Panc1 (cell line): Measurements from ENCODE around the gene RPL26. TPM values are rescaled to one million over a fixed set of nuclear protein-coding genes. Genes with fewer than 3 reads are reported as not detected.

ENCODE experiments used
- ATAC-seq: fragments of 200-7000 bp; cut with Tn5 transposase; 2 replicates; pipeline ENCODE4 v1.9.1; 2020; ENCODE audit warnings: mild to moderate bottlenecking, moderate library complexity
- BruUV-seq: library from RNA; stranded (reverse); fragments of 400-500 nt; replicated peaks from 2 replicates; lab custom pipeline; 2021; lab: Mats Ljungman, UMichigan
- CTCF ChIA-PET: fragments of 300-600 bp; sonication (Branson Sonifier 250); formaldehyde crosslinking; loops from one replicate; lab custom pipeline; 2022; ENCODE audit warnings: antibody characterized with exemption; lab: Charles Lee
- POLR2A ChIA-PET: fragments of 300-600 bp; sonication (Branson Sonifier 250); formaldehyde crosslinking; loops from one replicate; lab custom pipeline; 2022; ENCODE audit warnings: antibody characterized with exemption; lab: Charles Lee
- DNase-seq: peaks from one replicate; pipeline ENCODE4 v3.0.0-alpha.2; 2010; ENCODE audit warnings: low read depth, low spot score
- H3K27ac ChIP-seq: 2 replicates; pipeline ENCODE4 v1.5.1; 2011; ENCODE audit warnings: mild to moderate bottlenecking, low read length, inconsistent platforms
- H3K27me3 ChIP-seq: fragments of 200-500 bp; sonication (Bioruptor generic); 2 replicates; pipeline ENCODE4 v1.6.0; 2014; ENCODE audit warnings: low read length, inconsistent platforms; ENCODE audit not compliant: control insufficient read depth, insufficient read depth
- H3K36me3 ChIP-seq: fragments of 200-500 bp; sonication (Bioruptor generic); 2 replicates; pipeline ENCODE4 v1.5.1; 2014; ENCODE audit warnings: inconsistent platforms, mild to moderate bottlenecking, low read length, moderate library complexity; ENCODE audit not compliant: control insufficient read depth, insufficient read depth
- H3K4me1 ChIP-seq: 2 replicates; pipeline ENCODE4 v1.5.1; 2011; ENCODE audit warnings: inconsistent platforms, mild to moderate bottlenecking, low read length, moderate library complexity; ENCODE audit not compliant: control insufficient read depth, insufficient read depth
- H3K4me3 ChIP-seq, 2 experiments: 2 replicates each; pipeline ENCODE4 v1.5.1; 2011 to 2012; ENCODE audit warnings: low read depth in 2 of 2, low read length in 2 of 2, mild to moderate bottlenecking in 2 of 2, inconsistent platforms in 1 of 2, moderate library complexity in 1 of 2
- H3K9me3 ChIP-seq: fragments of 200-500 bp; sonication (Bioruptor generic); 2 replicates; pipeline ENCODE4 v1.5.1; 2014; ENCODE audit warnings: low read depth, mild to moderate bottlenecking, inconsistent platforms, low read length, moderate library complexity; ENCODE audit not compliant: control insufficient read depth, insufficient read depth
- POLR2AphosphoS5 ChIP-seq: IDR thresholded peaks from 2 replicates; pipeline ENCODE4 v1.6.1; 2012; ENCODE audit warnings: mild to moderate bottlenecking, low read depth, low read length, moderate library complexity
- SIN3A ChIP-seq: IDR thresholded peaks from 2 replicates; pipeline ENCODE4 v1.6.1; 2012; ENCODE audit warnings: low read depth, mild to moderate bottlenecking, low read length, moderate library complexity, borderline replicate concordance; ENCODE audit not compliant: insufficient read depth
- TCF7L2 ChIP-seq: IDR thresholded peaks from 2 replicates; pipeline ENCODE4 v1.6.1; 2011; ENCODE audit warnings: mild to moderate bottlenecking, low read depth, low read length, inconsistent platforms
- in situ Hi-C: cut with HindIII; loops from 2 replicates; pipeline ENCODE4 v1.10.0; 2016; ENCODE audit warnings: low sequenced_read_pairs, low pct_unique_long_range_greater_than_20kb
- intact Hi-C: fragments of 100-400 bp; cut with micrococcal nuclease; formaldehyde crosslinking; loops from one replicate; pipeline ENCODE4 v1.10.0; 2022; ENCODE audit not compliant: unreplicated experiment
- total RNA-seq: library from RNA; stranded (reverse); gene quantifications from one replicate; pipeline ENCODE4 v1.2.1, GENCODE V29; 2021; ENCODE audit not compliant: unreplicated experiment
- TF ChIP-seq, protein P1 (sequence below), 2 experiments: IDR thresholded peaks; 2 replicates each; pipeline ENCODE4 v1.6.1; 2011 to 2012; ENCODE audit warnings: low read depth in 2 of 2, control low read depth in 1 of 2, low read length in 1 of 2, mild to moderate bottlenecking in 1 of 2, moderate library complexity in 1 of 2; ENCODE audit not compliant: insufficient read depth in 1 of 2
- TF ChIP-seq, protein P2 (sequence below): fragments of 450-650 bp; IDR thresholded peaks from 2 replicates; pipeline ENCODE4 v1.5.1; 2017; ENCODE audit warnings: mild to moderate bottlenecking

Gene RPL26
- total RNA-seq, 1 experiment from 2014 or later: 865 TPM

DNA sequence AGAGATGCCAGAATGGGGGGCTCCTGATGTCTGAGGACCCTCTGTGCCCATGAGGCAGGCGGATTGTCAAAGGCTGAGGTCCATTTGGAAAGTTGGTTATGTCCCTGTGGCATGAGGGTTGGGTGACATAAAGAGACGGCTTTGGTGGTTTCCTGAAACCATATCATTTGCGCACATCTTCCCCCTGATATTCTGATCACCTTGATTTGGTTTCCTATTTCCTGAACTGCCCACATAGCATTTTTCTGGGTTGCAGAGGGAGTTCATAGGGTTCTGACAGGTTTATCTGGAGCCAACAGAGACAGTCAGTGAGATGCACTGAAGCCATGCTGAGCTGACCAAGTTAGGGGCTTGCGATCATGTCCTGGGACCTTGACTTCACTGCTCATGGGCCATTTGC, 30.3 kb upstream of the RPL26 start:
- DNase-seq: no peak
- Histone ChIP-seq H3K36me3 (no peaks in the 10 kb centered on the region), H3K9me3 (no peaks in the 10 kb centered on the region), H3K4me1 (no peaks in the 10 kb centered on the region), H3K27me3 (0 out of 2 replicates have a peak, but pooled peaks cover 2% of the 10 kb centered on the region), H3K27ac (no peak overlapping the region), H3K4me3 (no peak overlapping the region)
- in situ Hi-C loops: no loop called here
- intact Hi-C loops: loop anchor here (10.0 kb wide), 1 partner anchor 331 kb away; the partner anchor contains the start of gene CCDC42
- no peak for TF ChIP-seq POLR2AphosphoS5
- no peak for TF ChIP-seq TCF7L2
- TF ChIP-seq, protein P1, sequence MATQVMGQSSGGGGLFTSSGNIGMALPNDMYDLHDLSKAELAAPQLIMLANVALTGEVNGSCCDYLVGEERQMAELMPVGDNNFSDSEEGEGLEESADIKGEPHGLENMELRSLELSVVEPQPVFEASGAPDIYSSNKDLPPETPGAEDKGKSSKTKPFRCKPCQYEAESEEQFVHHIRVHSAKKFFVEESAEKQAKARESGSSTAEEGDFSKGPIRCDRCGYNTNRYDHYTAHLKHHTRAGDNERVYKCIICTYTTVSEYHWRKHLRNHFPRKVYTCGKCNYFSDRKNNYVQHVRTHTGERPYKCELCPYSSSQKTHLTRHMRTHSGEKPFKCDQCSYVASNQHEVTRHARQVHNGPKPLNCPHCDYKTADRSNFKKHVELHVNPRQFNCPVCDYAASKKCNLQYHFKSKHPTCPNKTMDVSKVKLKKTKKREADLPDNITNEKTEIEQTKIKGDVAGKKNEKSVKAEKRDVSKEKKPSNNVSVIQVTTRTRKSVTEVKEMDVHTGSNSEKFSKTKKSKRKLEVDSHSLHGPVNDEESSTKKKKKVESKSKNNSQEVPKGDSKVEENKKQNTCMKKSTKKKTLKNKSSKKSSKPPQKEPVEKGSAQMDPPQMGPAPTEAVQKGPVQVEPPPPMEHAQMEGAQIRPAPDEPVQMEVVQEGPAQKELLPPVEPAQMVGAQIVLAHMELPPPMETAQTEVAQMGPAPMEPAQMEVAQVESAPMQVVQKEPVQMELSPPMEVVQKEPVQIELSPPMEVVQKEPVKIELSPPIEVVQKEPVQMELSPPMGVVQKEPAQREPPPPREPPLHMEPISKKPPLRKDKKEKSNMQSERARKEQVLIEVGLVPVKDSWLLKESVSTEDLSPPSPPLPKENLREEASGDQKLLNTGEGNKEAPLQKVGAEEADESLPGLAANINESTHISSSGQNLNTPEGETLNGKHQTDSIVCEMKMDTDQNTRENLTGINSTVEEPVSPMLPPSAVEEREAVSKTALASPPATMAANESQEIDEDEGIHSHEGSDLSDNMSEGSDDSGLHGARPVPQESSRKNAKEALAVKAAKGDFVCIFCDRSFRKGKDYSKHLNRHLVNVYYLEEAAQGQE (IDR thresholded peaks at IDR 0.05; ENCODE audit: insufficient read depth in 1 of 2, low read depth in 2 of 2, low read length in 1 of 2): no peak
- ChIA-PET POLR2A (interaction anchor here (0.6 kb wide), 1 partner anchor 337 kb away, joined by 4 read pairs; no protein-coding TSS in a partner anchor), CTCF (no interaction called here)
- no TSS peak for BruUV-seq
- no peak for ATAC-seq

DNA sequence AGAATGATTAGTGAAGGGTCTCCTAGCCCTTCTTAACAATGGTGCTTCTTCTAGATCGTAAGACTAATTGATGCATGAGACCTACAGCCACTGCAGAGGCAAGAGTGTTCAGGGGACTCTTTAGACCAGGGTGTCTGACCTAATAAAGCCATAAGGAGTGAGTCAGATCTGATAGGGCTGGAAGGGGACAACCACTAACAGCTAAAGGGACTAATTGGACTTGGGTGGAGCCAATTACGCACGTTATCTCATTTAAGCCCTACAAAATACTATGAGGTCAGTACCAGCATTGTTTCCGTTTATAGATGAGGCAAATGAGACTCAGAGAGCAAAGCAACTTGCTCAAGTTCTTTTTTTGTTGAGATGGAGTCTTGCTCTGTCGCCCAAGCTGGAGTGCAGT, 29.1 kb upstream of the RPL26 start:
- Histone ChIP-seq H3K4me1 (no peaks in the 10 kb centered on the region), H3K27me3 (0 out of 2 replicates have a peak, but pooled peaks cover 2% of the 10 kb centered on the region), H3K36me3 (no peaks in the 10 kb centered on the region), H3K27ac (no peak overlapping the region), H3K9me3 (no peaks in the 10 kb centered on the region), H3K4me3 (no peak overlapping the region)
- TF ChIP-seq TCF7L2: no peak
- TF ChIP-seq, protein P2, sequence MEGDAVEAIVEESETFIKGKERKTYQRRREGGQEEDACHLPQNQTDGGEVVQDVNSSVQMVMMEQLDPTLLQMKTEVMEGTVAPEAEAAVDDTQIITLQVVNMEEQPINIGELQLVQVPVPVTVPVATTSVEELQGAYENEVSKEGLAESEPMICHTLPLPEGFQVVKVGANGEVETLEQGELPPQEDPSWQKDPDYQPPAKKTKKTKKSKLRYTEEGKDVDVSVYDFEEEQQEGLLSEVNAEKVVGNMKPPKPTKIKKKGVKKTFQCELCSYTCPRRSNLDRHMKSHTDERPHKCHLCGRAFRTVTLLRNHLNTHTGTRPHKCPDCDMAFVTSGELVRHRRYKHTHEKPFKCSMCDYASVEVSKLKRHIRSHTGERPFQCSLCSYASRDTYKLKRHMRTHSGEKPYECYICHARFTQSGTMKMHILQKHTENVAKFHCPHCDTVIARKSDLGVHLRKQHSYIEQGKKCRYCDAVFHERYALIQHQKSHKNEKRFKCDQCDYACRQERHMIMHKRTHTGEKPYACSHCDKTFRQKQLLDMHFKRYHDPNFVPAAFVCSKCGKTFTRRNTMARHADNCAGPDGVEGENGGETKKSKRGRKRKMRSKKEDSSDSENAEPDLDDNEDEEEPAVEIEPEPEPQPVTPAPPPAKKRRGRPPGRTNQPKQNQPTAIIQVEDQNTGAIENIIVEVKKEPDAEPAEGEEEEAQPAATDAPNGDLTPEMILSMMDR: no peak
- TF ChIP-seq, protein P1 (IDR thresholded peaks at IDR 0.05; ENCODE audit: insufficient read depth in 1 of 2, low read depth in 2 of 2, low read length in 1 of 2): no peak
- TF ChIP-seq POLR2AphosphoS5: no peak
- TF ChIP-seq SIN3A: no peak
- ATAC-seq: no peak
- POLR2A ChIA-PET: interaction anchor here (0.7 kb wide), 1 partner anchor 592 kb away, joined by 3 read pairs; no protein-coding TSS in a partner anchor
- intact Hi-C loops (loop anchor here (10.0 kb wide), 1 partner anchor 333 kb away; the partner anchor contains the start of gene CCDC42), in situ Hi-C loops (no loop called here)
- CTCF ChIA-PET: no interaction called here
- no peak for DNase-seq
- no TSS peak for BruUV-seq
